Measurements from ENCODE around the gene FN1. TPM values are rescaled to one million over a fixed set of nuclear protein-coding genes. Genes with fewer than 3 reads are reported as not detected.

FN1 gene
- total RNA-seq, 1 donor from 2014 or later, result 24.2 TPM

GRCh38 chr2:215441560-215442400 lies 5.9 kb upstream of the FN1 start:
- no peak for ATAC-seq

GRCh38 chr2:215439980-215440512 lies 4.2 kb upstream of the FN1 start:
- ATAC-seq, result no peak

GRCh38 chr2:215439404-215439803 lies 3.5 kb upstream of the FN1 start:
- no peak for ATAC-seq

GRCh38 chr2:215437614-215438013 lies 1.7 kb upstream of the FN1 start:
- ATAC-seq, result no peak

- ATAC-seq, result peak; percentile 29
These were observed 1.1 kb upstream of the FN1 start for GRCh38 chr2:215436705-215437565.

DNA sequence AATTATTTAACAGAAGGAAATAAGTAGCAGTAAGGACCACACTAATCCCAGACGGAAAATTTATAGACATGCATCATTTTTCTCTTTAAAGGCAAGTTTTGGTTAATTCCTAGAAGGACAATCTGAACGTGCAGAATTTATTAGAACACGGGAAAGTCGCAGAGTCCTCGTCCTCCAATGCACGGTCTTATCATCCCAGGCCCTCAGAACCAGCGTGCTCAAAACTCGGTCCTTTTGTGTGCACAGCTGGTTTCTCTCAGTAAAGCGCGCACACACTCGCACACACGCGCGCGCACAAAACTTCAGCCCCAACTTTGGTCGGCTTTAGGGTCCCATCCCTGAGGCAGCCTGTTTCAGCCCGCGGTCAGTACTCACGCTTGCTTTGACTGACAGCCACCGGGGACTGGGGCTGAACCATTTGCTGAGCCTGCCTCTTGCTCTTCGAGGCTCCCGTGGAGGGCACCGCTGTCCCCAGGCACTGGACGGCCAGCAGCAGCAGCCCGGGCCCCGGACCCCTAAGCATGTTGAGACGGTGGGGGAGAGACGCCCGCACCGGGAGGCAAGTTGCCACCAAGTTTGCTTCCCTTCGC lies 493 bp downstream of the FN1 start:
- peak; percentile 27 for ATAC-seq

DNA sequence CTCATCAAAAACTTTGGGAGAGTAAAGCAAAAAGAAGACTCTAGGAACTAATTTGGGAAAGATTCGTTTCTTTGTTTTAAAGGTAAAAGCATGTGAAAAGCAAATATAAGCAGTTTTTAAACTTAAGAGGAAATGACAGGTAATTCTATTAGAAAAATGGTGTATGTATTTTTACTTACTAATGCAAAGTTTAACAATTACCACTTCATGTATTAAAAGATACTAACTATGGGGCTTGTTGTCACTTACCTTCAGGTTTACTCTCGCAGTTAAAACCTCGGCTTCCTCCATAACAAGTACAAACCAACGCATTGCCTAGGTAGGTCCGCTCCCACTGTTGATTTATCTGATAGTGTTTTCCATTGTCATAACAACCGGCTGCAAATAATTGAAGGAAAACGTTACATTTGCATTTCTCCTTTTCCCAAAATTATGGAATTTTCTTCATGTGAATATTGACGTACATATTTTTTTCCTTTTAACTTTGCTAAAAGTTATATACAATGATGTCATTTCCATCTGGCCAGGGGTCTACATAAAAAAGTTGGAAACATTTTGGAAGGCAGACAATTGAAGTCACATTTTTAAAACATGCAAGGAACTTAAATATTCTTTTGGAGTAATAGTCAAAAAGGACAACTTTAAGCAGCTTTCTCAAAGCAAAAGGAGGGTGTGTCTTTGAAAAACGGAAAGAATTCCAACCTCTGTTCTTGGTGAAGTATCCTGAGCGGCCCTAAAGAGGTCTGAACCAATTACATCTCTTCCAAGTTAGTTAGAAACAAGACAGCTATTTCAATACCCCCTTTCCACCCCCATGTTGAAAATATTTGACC lies 1.2 kb downstream of the FN1 start:
- no peak for ATAC-seq

- no peak for ATAC-seq
These were observed 2.9 kb downstream of the FN1 start for GRCh38 chr2:215432759-215433594.

- ATAC-seq, result no peak
These were observed 3.8 kb downstream of the FN1 start for GRCh38 chr2:215431778-215432758.

GRCh38 chr2:215431290-215431689 lies 4.6 kb downstream of the FN1 start:
- no peak for ATAC-seq

DNA sequence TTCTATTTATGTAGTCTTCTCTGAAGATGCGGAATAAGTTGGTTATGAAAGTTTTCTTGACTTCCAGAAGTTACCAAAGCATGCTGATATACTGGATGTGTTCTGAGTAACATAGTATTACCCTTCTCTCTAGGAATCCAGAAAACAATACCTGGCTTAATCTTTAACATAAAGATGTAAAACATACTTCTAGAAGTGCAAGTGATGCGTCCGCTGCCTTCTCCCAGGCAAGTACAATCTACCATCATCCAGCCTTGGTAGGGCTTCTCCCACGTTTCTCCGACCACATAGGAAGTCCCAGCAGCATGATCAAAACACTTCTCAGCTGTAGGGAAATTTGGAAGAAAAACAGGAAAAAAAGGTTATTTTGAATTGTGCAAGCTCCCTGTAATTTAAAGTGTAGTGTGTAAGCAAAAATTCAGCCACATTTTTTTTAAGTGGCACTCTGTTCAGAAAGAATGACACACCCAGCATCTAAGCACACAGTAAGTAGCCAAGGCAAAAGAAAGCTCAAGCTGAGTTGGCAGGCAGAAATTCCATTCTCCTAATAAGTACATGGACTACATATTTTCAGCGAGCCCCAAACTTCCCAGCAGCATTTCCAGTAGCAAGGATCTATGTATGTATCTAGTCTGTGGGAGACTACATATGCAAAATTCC lies 5.2 kb downstream of the FN1 start:
- ATAC-seq, result no peak

DNA sequence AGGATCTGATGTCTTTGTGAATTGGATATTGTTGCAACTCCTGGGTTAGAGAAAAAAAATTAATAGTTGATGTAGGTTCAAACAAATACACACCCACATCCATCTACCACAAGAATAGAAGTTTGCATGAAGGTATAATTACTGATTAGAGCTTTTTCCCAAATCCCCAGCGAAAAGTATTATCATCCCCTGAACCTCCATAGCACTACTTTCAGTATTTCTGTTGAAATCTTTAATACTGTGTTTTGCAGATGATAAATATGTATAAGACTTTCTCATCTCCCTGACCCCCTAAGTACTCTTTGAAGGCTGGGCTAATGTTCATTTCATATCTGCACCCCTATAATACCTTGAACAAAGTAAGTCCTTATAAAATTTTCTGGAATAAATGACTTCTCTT lies 6.4 kb downstream of the FN1 start:
- no peak for ATAC-seq

- ATAC-seq, result no peak
These were observed 7.6 kb downstream of the FN1 start for GRCh38 chr2:215428060-215428910.

GRCh38 chr2:215427585-215427984 lies 8.3 kb downstream of the FN1 start:
- ATAC-seq, result no peak

- ATAC-seq, result no peak
These were observed 10.7 kb downstream of the FN1 start for GRCh38 chr2:215425021-215425782.

- ATAC-seq, result no peak
These were observed 11.8 kb downstream of the FN1 start for GRCh38 chr2:215423928-215424540.

GRCh38 chr2:215423234-215423633 lies 12.6 kb downstream of the FN1 start:
- no peak for ATAC-seq
